HG03095 (cell line): ENCODE results near the gene FXYD2.

ENCODE experiments used
- ATAC-seq: cut with Tn5 transposase; IDR thresholded peaks from one replicate; pipeline ENCODE4 v1.9.1; 2021; ENCODE audit warnings: moderate library complexity; ENCODE audit not compliant: unreplicated experiment

The FXYD2 gene

GRCh38 chr11:117836077-117836960 lies 11.8 kb upstream of the FXYD2 start:
- no peak for ATAC-seq

- no peak for ATAC-seq
These were observed 11.0 kb upstream of the FXYD2 start for GRCh38 chr11:117835576-117835975.

- no peak for ATAC-seq
These were observed 10.4 kb upstream of the FXYD2 start for GRCh38 chr11:117834838-117835443.

- no peak for ATAC-seq
These were observed 9.7 kb upstream of the FXYD2 start for GRCh38 chr11:117834068-117834810.

- no peak for ATAC-seq
These were observed 8.9 kb upstream of the FXYD2 start for GRCh38 chr11:117833401-117833891.

GRCh38 chr11:117832511-117832910 lies 8.0 kb upstream of the FXYD2 start:
- ATAC-seq, result no peak

- ATAC-seq, result no peak
These were observed 7.3 kb upstream of the FXYD2 start for GRCh38 chr11:117831661-117832415.

- ATAC-seq, result no peak
These were observed 6.3 kb upstream of the FXYD2 start for GRCh38 chr11:117830674-117831351.

- ATAC-seq, result no peak
These were observed 5.5 kb upstream of the FXYD2 start for GRCh38 chr11:117830072-117830471.

- no peak for ATAC-seq
These were observed 4.8 kb upstream of the FXYD2 start for GRCh38 chr11:117829369-117829725.

GRCh38 chr11:117828611-117829368 lies 4.2 kb upstream of the FXYD2 start:
- ATAC-seq, result peak; percentile 56

- no peak for ATAC-seq
These were observed 3.3 kb upstream of the FXYD2 start for GRCh38 chr11:117827521-117828511.

GRCh38 chr11:117826832-117827231 lies 2.3 kb upstream of the FXYD2 start:
- no peak for ATAC-seq

- no peak for ATAC-seq
These were observed 1.6 kb upstream of the FXYD2 start for GRCh38 chr11:117826190-117826570.

GRCh38 chr11:117825538-117826189 lies 1.1 kb upstream of the FXYD2 start:
- no peak for ATAC-seq

GRCh38 chr11:117823946-117824420 lies 561 bp downstream of the FXYD2 start:
- ATAC-seq, result no peak

GRCh38 chr11:117823294-117823945 lies 1.1 kb downstream of the FXYD2 start:
- ATAC-seq, result no peak
